Measurements from ENCODE around the gene CDH13. TPM values are rescaled to one million over a fixed set of nuclear protein-coding genes. Genes with fewer than 3 reads are reported as not detected.

CDH13 gene
- total and polyA plus RNA-seq, 9 of the 15 experiments (the other 6 are each of a cell fraction or from before 2014, with no cell fraction given) = 0.03 TPM; not detected in 8

GRCh38 chr16:82993415-82993814, 366.6 kb downstream of the CDH13 start (continued):
- no peak for TF ChIP-seq ZBTB49 (CRISPR knock-in tag; IDR thresholded peaks at IDR 0.05; ENCODE audit: borderline replicate concordance)
- peak; percentile 90 for TF ChIP-seq MAFF (IDR thresholded peaks at IDR 0.05; ENCODE audit: low read length)
- TF ChIP-seq DPF2 (IDR thresholded peaks at IDR 0.05) = no peak
- peak; percentile 82 for TF ChIP-seq ZNF316 (IDR thresholded peaks at IDR 0.05)

GRCh38 chr16:82993926-82994325, 367.2 kb downstream of the CDH13 start:
- H4K20me1 ChIP-seq (replicated peaks; ENCODE audit: control insufficient read depth, insufficient read depth, low read length) = no peaks in the 10 kb centered on the region
- no peaks in the 10 kb centered on the region for H3K9me1 ChIP-seq (ENCODE audit: control insufficient read depth, insufficient read depth, low read length)
- in situ Hi-C loops (cut with MboI) = no loop called here
- ChIA-PET POLR2A (no interaction called here), CTCF (ENCODE audit: low intra/inter-chr PET ratio) (no interaction called here)
- H3K36me3 ChIP-seq (ENCODE audit: control insufficient read depth, insufficient read depth, low read length) = no peaks in the 10 kb centered on the region
- FAIRE-seq (no peak), DNase-seq (ENCODE audit: extremely low read depth in 1 of 4, low spot score in 3 of 4) (no peak), ATAC-seq (no peak)
- no peak overlapping the region for H3K4me3 ChIP-seq
- H2AFZ ChIP-seq (ENCODE audit: low read depth, low read length) = no peak overlapping the region
- H3K9ac ChIP-seq (ENCODE audit: insufficient read depth in 1 of 2, low read depth in 2 of 2, low read length in 2 of 2) = no peak overlapping the region
- no peaks in the 10 kb centered on the region for H3K4me1 ChIP-seq (replicated peaks in 1 of 2; ENCODE audit: control insufficient read depth in 2 of 2, insufficient read depth in 2 of 2, low read length in 2 of 2)
- intact Hi-C loops (cut with micrococcal nuclease) = no loop called here
- no peak overlapping the region for H3K27ac ChIP-seq (ENCODE audit: extremely low read depth, low read depth, low read length)
- no peak overlapping the region for H3K4me2 ChIP-seq (ENCODE audit: insufficient read depth, low read length)
- no peaks in the 10 kb centered on the region for H3K79me2 ChIP-seq (ENCODE audit: control insufficient read depth, insufficient read depth, low read length)
- TF ChIP-seq SUPT5H (IDR thresholded peaks at IDR 0.05) (no peak), ZFP30 (CRISPR knock-in tag; IDR thresholded peaks at IDR 0.05; ENCODE audit: borderline replicate concordance) (no peak), YY1 (IDR thresholded peaks at IDR 0.05; ENCODE audit: borderline replicate concordance in 1 of 3, control insufficient read depth in 1 of 3, extremely low read depth in 1 of 3, insufficient read depth in 3 of 3, insufficient read length in 1 of 3, insufficient replicate concordance in 2 of 3, low read depth in 1 of 3, low read length in 2 of 3) (no peak), E2F6 (IDR thresholded peaks at IDR 0.05; ENCODE audit: borderline replicate concordance in 1 of 2, extremely low read depth in 1 of 2, insufficient read depth in 1 of 2, insufficient read length in 1 of 2, low read depth in 1 of 2, low read length in 1 of 2, poor library complexity in 1 of 2, severe bottlenecking in 1 of 2) (no peak), CSDE1 (IDR thresholded peaks at IDR 0.05) (no peak), USF2 (CRISPR knock-in tag; IDR thresholded peaks at IDR 0.05) (no peak), RHOXF2B (CRISPR knock-in tag; conservative IDR thresholded peaks at IDR 0.05) (no peak), ZNF274 (IDR thresholded peaks at IDR 0.05; ENCODE audit: borderline replicate concordance, low read depth, low read length) (no peak)
- BruUV-seq (replicated peaks) = no TSS peak
- no peaks in the 10 kb centered on the region for H3K27me3 ChIP-seq (ENCODE audit: control insufficient read depth in 2 of 2, insufficient read depth in 2 of 2, low read length in 2 of 2)
- H3K9me3 ChIP-seq (replicated peaks; ENCODE audit: control insufficient read depth, insufficient read depth, low read depth, low read length) = peaks cover 1% of the 10 kb centered on the region
- 0% methylated on average over 4 of the region's 4 CpGs for WGBS (ENCODE audit: insufficient coverage, low coverage, missing lambda C conversion rate)

Measured in K562 (cell line).